HG03469 (cell line): ENCODE measurements around the gene SATB2.

Source experiments
- ATAC-seq: cut with Tn5 transposase; IDR thresholded peaks from one replicate; pipeline ENCODE4 v1.9.1; 2021; ENCODE audit warnings: mild to moderate bottlenecking, moderate library complexity, moderate number of reproducible peaks; ENCODE audit not compliant: unreplicated experiment

Gene SATB2

DNA sequence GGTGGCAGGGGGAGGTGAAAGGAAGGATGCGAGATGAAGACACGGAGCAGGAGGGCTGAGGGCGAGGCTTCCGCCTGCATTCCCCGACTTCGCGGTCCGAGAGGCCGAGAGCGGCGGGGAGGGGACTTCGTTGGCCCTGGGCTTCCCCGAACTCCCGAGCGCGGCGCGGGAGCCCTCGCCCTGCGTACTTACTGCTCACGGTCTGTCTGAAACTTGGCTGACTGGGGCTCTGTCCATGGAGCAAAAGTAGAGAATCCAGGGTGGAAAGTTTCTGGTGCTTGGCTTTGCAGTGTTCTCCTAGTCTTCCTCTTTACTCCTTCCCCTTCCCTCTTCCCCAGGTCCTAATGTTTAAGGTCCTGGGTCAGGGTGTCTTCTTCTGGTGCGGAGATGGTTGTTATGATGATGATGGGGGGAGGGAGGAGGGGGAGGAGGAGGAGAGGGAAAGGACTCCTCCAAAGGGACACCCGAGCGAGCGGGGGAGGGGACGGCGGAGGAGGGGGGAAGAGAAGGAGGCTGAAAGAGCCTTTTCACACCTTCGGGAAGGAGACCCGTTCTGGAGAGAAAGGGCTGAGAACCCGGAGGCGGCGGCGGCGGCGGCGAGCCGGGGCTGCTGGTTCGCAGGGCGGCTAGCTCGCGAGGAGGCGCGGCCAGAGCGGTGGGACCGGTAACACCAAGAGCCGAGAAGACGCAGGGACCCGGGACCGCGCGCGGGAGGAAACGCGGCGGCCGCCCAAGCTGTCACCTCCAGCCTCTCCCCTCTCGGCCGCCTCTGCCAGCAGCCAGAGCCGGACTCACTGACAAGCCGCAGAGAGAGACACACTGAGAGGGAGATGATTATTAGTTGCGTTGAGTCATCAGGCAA is at the start of gene SATB2:
TSS of gene SATB2 (minus strand) at position 793 of the 862 bp plus-strand sequence. CDS start 1,902 bp downstream, outside the sequence.
- no peak for ATAC-seq

DNA sequence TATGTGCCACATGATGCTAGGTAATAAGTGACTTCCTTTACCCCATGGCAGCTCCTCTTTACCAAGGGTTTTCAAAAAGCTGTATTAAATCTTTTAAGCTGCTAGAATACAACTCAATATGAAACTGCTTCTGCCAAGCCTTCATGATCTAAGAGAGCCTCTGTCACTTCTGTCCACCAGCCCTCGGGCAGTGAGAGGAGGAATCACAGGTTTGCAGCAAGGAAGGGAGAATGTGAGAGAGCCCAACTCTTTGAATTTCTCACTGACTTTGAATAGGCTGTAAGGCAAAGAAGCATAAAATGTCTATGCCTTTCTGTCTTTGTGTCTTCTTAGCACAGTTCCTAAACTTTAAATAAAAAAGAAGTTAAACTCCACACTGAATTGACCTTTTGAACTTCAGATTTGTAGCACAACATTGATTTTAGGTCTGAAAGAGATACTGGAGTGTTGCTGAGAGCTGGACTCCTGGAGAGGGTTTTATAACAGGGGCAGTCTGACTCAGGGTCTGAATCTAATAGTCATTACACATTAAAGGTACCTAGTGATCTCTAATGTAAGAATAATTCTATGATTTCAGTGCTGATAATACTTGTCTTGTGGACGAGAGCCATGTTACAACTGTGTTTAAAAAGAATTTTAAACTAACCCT is 48.1 kb upstream of the SATB2 start:
- ATAC-seq: no peak

DNA sequence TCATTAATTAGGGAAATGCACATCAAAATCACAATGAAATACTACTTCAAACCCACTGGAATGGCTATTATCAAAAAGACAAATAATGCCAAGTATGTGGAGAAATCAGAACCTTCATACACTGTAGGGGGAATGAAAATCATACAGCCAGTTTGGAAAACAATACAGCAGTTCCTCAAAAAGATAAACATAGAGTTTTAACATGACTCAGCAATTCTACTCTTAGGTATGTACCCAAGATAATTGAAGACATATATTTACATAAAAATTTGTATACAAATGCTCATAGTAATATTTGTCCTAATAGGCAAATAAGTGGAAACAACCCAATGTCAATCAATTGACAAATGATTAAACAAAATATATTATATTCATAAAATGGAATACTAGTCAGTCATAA is 45.4 kb upstream of the SATB2 start:
- no peak for ATAC-seq

DNA sequence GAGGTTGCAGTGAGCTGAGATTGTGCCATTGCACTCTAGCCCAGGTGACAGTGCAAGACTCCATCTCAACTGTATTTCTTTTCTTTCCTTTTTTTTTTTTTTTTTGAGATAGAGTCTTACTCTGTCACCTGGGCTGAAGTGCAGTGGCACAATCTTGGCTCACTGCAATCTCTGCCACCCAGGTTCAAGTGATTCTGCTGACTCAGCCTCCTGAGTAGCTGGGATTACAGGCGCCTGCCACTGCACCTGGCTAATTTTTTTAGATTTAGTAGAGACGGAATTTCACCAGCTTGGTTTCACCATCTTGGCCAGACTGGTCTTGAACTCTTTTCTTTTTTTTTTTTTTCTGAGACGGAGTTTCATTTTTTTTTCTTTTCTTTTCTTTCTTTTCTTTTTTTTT is 41.3 kb upstream of the SATB2 start:
- no peak for ATAC-seq

DNA sequence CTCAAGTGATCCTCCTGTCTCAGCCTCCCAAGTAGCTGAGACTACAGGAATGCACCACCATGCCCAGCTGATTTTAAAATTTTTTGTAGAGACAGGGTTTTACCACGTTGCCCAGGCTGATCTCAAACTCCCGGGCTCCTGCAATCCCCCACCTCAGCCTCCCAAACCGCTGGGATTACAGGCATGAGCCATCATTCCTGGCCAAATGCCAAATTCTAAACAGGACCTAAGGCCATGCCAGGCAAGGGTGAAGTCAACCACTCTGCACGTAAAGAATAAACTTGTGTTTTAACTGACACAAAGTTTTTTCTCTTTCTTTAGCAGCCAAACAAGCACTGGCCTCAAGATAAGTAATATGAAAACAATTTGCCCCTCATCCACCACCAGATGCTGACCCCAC is 37.4 kb upstream of the SATB2 start:
- ATAC-seq: no peak

DNA sequence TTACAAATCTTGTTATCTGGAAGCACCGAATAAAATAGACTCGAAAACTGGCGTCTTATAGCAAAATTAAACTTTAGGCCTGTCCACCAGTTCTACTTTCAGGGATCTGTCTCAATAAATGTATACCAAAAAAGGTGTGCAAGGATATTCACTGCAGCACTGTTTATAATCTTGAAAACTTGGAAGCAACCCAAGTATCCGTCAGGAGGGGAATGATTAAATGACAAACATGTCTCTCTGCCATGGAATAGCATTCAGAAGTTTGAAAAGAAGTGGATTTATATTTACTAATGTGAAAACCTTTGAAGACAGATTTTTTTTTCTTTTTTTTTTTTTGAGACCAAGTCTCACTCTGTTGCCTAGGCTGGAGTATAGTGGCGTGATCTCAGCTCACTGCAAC is 32.3 kb upstream of the SATB2 start:
- ATAC-seq: no peak

DNA sequence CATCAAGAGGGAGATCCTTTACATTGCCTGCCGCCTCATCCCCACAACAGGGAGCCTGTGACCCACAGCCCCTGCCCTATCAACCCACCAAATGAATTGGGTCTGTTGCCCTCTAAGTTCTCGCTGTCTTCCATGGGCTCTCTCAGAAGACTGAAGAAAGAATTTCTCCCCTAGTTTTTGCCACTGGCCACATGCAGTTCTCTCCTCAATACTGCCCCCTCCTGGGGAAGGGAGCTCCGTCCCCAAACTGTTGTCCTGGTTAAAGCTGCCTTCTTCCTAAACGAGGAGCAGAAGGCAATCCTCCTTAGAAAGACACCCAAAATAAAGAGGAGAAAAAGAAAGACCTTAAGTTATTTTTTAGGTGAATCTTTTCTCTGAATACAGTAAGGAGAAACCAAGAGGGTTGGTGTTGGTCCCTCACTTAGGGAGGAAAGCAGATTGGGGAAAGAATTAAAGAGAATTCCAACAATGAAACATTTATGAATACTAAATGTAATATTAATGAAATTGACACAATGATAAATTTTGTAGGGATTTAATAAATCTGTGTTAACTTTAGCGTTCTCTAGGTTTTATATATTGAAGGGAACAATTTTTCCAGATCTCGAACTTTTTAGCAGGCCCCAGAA is 31.1 kb upstream of the SATB2 start:
- peak; percentile 63 for ATAC-seq

DNA sequence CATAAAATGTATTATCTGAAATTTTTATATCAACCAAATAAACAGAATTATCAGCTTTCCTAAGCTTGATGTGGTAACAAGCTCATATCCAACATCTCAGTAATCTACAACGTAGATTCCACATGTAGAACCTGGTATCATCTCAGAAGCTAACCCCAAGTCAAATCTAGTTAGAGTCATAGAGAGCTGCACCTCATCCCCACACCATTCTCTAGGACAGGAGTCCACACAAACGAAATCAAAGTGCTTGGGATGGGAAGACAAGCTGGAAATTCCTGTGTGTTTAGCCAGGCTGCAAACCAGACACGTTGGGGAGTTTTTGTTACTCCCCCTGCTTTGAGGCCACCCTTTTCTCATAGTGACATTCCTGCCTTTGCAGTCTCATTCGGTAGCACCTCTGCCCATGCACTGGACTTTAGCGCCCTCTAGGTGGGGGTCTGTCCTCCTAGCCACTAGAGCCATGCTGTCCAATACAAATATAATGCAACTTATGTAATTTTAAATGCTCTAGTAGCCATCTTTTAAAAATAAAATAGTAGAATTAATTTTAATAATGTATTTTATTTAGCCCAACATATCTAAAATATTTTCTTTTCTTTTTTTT is 28.1 kb upstream of the SATB2 start:
- ATAC-seq: peak; percentile 59

DNA sequence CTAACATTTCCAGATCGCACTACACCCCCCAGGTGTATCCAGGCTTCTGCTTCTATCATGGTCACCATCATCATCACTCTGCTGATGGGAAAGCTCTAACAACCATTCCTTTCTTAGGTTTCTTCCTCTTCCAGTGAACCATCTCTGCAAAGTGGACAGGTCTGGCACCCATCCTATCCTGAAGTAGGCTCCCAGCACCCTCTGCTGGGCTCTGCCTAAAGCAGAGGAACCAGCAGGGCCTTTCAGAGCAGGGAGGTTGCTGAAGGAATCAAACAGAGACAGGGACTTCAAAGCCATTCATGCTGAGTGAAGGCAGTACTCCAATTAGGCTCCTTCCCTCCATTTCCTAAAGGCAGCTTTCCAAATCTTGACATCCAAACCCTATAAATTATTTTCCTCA is 27.2 kb upstream of the SATB2 start:
- ATAC-seq: no peak

DNA sequence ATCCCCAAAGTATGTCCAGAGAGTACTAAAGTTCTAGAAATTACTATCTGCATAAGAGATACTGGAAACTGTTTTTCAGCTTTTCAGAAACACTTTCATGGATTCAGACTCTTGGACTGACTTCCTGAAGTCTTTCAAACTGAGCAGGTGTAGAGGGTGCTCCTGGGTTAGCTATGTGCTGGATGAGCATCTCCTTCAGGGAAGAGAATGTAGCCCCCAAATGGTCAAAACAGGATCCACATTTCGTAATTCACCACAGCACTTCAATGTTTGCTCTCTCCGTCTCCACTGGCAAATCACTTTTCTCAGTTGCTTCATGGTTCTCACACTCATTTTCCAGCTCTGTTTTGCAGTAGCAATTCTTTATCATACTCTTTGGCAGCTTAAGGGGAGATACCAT is 23.2 kb upstream of the SATB2 start:
- ATAC-seq: no peak

DNA sequence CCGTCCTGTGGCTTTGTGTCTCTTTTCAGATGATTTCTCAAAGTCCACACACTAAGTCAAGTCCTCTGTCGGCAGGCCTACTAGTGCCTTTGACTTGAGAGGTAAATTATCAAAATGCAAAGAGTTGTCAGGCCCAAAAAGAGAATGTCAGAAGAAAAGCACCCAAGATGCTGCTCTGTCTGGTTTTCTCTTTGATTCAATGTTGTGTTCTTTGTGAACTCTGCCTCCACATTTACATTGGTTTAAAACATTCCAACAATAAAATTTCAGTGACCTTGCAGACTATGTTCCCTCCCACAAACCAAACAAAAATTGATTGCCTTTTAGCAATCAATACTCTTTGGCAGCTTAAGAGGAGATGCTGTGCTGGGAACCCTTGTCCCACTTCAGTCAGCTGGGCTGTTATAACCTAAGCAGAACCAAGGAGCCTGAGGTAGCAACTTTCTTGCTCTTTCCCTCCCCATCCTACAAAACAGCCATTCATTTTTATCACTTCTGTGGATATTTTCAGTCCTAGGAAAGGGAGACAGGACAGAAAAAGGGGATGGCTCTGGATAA is 19.6 kb upstream of the SATB2 start:
- no peak for ATAC-seq

DNA sequence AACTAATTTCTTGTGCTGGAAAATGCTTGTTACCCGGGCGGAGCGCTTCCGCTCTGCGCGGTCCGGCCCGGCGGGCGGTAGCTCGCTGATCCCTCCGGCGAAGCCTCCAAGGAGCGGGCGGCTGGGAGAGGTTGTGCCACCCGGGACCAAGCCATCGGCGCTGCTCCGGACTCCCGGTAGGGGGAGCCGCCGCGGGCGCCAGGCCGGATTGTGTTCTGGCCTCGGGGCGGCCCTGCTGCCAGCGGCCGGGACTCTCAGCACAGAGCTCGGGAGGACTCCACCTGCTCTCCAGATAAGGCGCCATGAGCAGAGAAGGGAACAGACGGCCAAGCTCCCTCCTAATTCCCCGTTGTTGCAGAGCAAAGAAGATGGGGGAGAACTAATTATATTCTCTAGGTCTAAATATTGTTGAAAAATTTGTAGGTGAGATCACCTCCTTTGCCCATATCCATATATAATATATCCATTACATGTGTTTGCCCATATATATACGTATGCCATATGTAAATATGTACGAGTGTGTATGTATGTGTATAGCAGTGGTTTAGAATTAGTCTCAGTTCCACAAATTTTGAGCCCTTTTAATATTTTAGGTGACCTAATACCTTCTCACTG is 13.8 kb upstream of the SATB2 start:
- no peak for ATAC-seq

DNA sequence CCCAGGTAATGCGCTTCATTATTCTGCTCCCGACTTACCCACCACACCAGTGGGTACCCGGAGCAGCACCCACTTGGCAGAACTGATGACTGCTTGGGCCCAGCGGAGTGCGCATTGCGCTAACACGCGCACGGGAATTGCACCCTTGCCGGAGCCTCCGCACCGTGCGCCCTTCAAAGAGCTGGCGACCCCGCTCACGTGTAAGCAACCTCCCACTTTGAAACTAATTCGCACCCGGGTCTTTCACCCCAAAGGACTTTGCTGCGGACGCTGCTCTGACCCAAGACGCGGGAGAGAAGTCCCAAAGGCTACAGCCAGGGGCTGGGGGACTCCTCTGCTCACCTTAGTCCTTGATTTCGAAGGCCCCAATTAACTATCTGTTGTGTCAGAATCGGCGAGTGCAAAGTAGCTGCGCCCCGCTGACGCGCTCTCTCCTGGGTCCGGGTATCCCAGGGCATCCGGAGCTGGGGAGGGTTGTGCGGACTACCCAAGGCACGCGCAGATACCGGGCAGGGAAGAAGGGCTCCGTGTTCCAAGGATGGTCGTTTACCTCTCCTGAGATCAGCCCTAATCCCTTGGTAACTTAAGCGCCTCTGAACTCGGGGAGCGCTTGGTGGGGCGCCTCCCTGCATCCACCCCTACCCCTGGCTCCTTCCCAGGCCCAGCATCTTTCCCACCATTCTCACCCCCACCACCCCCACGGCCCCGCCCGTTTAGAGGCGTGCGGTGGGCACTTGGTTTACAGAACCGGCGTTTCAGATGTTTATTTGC is 13.1 kb upstream of the SATB2 start:
- no peak for ATAC-seq

DNA sequence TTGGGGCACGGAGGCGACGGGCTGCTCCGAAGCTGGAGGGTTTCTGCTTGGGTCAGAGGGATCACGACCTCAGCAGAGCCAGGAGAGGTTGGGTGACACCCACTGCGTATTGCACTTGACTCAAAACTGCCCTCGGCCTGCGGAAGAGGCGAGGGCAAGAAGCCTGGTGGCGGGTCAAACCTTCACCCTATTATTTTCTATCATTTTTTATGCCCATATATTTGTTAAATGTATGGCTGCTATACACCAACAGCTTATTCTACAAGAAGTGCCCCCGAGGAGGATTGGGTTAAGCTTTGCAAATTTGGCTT is 12.6 kb upstream of the SATB2 start:
- ATAC-seq: no peak

DNA sequence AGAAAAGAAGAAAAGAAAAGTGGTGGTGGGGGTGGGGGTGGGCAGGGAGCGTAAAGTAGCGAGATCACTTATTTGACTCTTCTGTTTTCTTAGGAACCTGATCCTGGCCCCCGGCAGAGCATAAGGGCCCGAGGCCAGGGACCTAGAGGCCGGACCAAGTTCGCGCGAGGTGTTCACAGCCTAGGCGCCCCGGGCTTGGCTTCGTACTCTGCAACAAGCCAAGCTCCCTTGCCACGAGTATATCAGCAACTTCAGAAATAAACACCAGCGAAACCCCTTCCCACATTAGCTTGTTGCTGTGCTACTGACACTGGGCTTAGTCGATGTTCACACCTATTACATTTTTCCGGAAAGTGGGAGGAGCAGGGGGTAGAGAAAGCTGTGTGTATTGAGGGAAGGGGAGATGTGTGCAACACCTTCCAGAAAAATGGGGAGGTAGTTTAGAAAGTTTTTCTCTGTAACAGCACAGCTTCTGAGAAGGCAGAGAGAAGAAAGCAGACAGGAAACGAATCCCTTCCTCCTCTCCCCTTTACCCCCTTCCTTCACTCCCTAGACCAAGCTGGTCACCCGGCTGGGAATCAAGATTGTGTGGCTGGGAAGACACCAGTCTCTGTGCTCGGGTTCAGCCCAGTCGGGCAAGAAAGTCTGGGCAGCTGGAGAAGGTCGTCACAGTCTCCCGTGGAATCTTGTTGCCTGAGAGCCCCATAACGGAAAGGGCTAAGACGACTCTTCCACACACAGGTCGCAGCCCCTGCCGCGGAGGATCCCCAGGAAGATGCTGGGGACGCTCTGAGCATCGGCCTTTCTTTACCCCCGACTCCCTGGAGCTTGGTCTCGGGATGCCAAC is 12.0 kb upstream of the SATB2 start:
- no peak for ATAC-seq

DNA sequence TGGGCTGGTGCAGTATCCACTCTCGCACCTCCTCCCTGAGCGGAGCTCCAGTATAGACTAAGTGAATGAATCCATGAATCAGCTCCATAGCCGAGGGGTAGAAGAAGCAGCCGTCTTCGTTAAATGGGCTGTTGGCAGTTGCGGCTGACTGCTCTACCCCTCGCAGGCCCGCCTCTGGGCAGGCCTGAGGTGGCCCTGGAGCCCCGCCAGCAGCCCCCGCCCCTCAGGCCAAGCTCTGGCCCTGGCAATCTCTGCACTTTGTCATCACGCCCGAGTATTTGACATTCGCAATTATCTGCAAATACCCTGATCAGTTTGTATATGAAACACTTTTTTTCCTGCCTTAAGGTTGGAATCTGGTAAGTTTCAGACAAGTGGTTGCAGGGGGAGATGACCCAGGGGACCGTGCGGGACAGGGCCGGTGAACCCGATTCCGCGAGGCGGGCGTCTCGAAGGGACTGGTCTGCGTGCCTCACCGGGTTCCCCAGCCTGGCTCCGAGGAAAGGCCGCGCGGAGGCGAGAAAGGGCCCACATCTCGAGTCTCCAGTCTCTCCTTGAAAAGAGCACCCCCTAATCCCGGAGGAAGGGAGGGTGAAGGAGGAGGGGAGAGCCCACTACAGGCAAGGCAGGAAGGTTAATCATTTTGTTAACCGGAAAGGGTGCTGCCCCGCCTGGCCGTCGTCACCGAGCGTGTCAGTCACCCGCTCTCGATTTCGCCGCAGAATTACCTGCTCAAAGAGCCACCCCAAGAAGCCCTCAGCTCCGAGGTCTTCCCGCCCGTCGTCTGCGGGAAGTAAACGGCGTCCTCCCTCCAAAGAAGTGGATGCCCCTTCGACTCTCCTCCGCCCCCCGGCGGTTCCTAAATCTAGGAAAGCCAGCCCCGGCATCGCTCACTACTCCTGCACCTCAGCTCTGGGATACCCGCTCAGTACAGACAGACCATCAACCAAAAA is 11.1 kb upstream of the SATB2 start:
- ATAC-seq: no peak

DNA sequence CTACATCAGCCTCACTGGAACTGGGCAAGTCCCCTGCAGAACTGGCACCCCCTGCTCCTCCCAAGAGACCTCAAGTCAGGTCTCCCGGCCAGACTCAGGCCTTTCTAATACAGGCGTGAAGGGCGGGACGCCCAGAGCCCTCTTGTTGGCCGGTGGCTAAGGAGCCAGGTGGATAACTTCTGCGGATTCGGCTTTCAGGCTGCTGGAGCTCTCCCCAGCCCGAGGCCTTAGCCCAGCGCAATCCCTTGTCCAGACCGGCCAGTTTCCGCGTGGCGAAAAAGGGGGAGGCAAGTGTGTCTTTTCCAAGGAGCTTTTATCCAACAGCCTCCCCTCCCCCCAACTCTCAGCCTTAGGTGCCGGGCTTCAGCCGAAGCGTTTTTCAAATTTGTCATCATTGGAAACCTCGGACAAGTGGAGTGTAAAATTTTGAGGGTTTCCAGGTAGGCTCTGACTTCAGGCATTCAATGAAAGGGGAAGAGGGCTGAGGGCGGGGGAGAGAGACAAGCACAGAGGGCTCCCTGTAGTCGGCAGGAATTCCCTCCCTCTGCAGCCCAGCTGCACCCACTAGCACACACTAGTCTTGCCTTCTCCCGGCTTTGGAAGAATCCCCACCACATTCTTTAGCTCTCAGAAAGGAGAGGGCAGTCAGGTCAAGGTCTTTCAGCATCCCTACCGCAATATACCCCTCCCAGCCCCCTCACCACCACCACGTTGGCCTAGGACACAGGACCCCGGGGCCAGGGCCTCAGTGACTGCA is 9.5 kb upstream of the SATB2 start:
- ATAC-seq: no peak

DNA sequence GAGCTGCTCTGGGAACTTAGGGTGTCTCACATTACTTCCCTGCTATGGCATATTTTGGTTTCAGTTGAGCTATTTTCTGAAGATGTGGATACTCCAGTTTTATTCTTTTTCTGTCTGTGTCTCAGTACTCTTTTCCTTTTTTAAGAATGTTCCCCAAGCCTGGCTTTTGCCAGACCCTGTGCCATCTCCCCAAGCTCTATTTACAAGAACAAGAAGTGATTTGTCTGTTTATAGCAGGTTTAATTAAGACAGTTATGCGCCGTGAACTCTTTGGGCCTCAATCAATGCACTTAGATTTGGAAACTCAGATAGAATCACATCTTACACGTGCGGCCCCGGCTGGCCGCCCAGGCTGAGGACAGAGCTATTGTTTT is 8.9 kb upstream of the SATB2 start:
- no peak for ATAC-seq
